SK-N-SH (cell line): Measurements from ENCODE around the gene NPEPL1. TPM values are rescaled to one million over a fixed set of nuclear protein-coding genes. Genes with fewer than 3 reads are reported as not detected.

Experiments used
- CTCF ChIA-PET: fragments of 300-600, 350-600 bp; formaldehyde crosslinking; extraction: SDS; loops from one replicate; lab custom pipeline; 2021; lab: Yijun Ruan, JAX
- POLR2A ChIA-PET: fragments of 350-600 bp; sonication (Branson Sonifier 250); formaldehyde crosslinking; extraction: SDS; loops from one replicate; lab custom pipeline; 2020; ENCODE audit warnings: antibody characterized with exemption, inconsistent platforms; lab: Yijun Ruan, JAX
- DNase-seq: peaks from one replicate; pipeline ENCODE4 v3.0.0; 2012
- H2AFZ ChIP-seq: fragments of 200-600 bp; sonication (generic); 2 replicates; pipeline ENCODE4 v1.8.1; 2016; ENCODE audit warnings: antibody characterized with exemption, mild to moderate bottlenecking, low read depth
- H3F3A ChIP-seq: fragments of 200-600 bp; sonication (generic); replicated peaks from 2 replicates; pipeline ENCODE3; 2016; ENCODE audit warnings: antibody characterized with exemption, mild to moderate bottlenecking; ENCODE audit not compliant: insufficient read depth
- H3K27ac ChIP-seq, 2 experiments: fragments of 200-500 bp in 1 of 2; fragments of 200-600 bp in 1 of 2; sonication (Bioruptor generic) in 1 of 2; sonication (generic), shearing (Covaris generic) in 1 of 2; 2 replicates each; pipeline versions ENCODE4 v1.5.1 to v1.6.1; 2014 to 2016; ENCODE audit warnings: low read depth in 2 of 2, inconsistent platforms in 1 of 2, low read length in 1 of 2, mild to moderate bottlenecking in 1 of 2, mixed read lengths in 1 of 2
- H3K27me3 ChIP-seq: fragments of 200-600 bp; sonication (generic), shearing (Covaris generic); 2 replicates; pipeline ENCODE4 v1.6.1; 2016; ENCODE audit warnings: mixed run types; ENCODE audit not compliant: insufficient read depth
- H3K36me3 ChIP-seq, 2 experiments: fragments of 200-500 bp in 1 of 2; fragments of 200-600 bp in 1 of 2; sonication (Bioruptor generic) in 1 of 2; sonication (generic) in 1 of 2; replicated peaks in 1 of 2; 2 replicates each; pipeline versions ENCODE3 to v1.5.1; 2014 to 2016; ENCODE audit warnings: low read length in 1 of 2, mild to moderate bottlenecking in 1 of 2; ENCODE audit not compliant: insufficient read depth in 2 of 2, control insufficient read depth in 1 of 2
- H3K4me1 ChIP-seq, 2 experiments: fragments of 200-500 bp in 1 of 2; fragments of 200-600 bp in 1 of 2; sonication (Bioruptor generic) in 1 of 2; sonication (generic), shearing (Covaris generic) in 1 of 2; 2 replicates each; pipeline versions ENCODE4 v1.5.1 to v1.6.1; 2014 to 2016; ENCODE audit warnings: low read depth in 1 of 2, low read length in 1 of 2, mixed run types in 1 of 2; ENCODE audit not compliant: insufficient read depth in 2 of 2, control insufficient read depth in 1 of 2
- H3K4me2 ChIP-seq: fragments of 200-600 bp; sonication (generic), shearing (Covaris generic); 2 replicates; pipeline ENCODE4 v1.6.1; 2017; ENCODE audit warnings: mixed run types
- H3K4me3 ChIP-seq, 2 experiments: fragments of 200-500 bp in 1 of 2; fragments of 200-600 bp in 1 of 2; sonication (Bioruptor generic) in 1 of 2; sonication (generic), shearing (Covaris generic) in 1 of 2; 2 replicates each; pipeline versions ENCODE4 v1.5.1 to v1.8.1; 2014 to 2016; ENCODE audit warnings: low read depth in 2 of 2, inconsistent platforms in 1 of 2, low read length in 1 of 2, mild to moderate bottlenecking in 1 of 2, mixed read lengths in 1 of 2, moderate library complexity in 1 of 2
- H3K79me2 ChIP-seq: fragments of 200-600 bp; sonication (generic); 2 replicates; pipeline ENCODE4 v1.8.1; 2017; ENCODE audit warnings: mild to moderate bottlenecking; ENCODE audit not compliant: insufficient read depth
- H3K9ac ChIP-seq: fragments of 200-600 bp; sonication (generic); 2 replicates; pipeline ENCODE4 v1.6.1; 2017; ENCODE audit warnings: mixed run types
- H3K9me2 ChIP-seq: fragments of 200-600 bp; sonication (generic); 2 replicates; pipeline ENCODE4 v1.6.1; 2017; ENCODE audit warnings: mixed run types
- H3K9me3 ChIP-seq: fragments of 200-600 bp; sonication (generic); 2 replicates; pipeline ENCODE4 v1.6.1; 2017; ENCODE audit warnings: mixed run types, mild to moderate bottlenecking, moderate library complexity
- H4K20me1 ChIP-seq: fragments of 200-600 bp; sonication (generic); 2 replicates; pipeline ENCODE4 v1.6.1; 2017; ENCODE audit warnings: mild to moderate bottlenecking, mixed run types; ENCODE audit not compliant: insufficient read depth
- CTCF ChIP-seq: fragments of 200-600 bp; sonication (generic); IDR thresholded peaks from 2 replicates; pipeline ENCODE4 v1.6.1; 2017; ENCODE audit warnings: antibody characterized with exemption, mild to moderate bottlenecking, moderate library complexity
- EP300 ChIP-seq, 2 experiments: IDR thresholded peaks; 2 replicates each; pipeline versions ENCODE4 v1.4.0 to v1.6.1; 2012; ENCODE audit warnings: borderline replicate concordance in 1 of 2, low read depth in 1 of 2, low read length in 1 of 2
- FOSL2 ChIP-seq: IDR thresholded peaks from 2 replicates; pipeline ENCODE4 v1.4.0; 2012; ENCODE audit warnings: low read depth, mild to moderate bottlenecking, moderate library complexity, borderline replicate concordance
- FOXJ3 ChIP-seq: sonication (generic); formaldehyde crosslinking; IDR thresholded peaks from 2 replicates; pipeline ENCODE4 v1.5.1; 2020; ENCODE audit warnings: mild to moderate bottlenecking, missing genetic modification reagents
- FOXM1 ChIP-seq: IDR thresholded peaks from 2 replicates; pipeline ENCODE4 v1.4.0; 2012; ENCODE audit warnings: low read depth, mild to moderate bottlenecking
- IRF3 ChIP-seq: fragments of 150-350 bp; IDR thresholded peaks from 2 replicates; pipeline ENCODE4 v1.6.1; 2016; ENCODE audit warnings: mild to moderate bottlenecking, low read depth, low read length
- MAX ChIP-seq: IDR thresholded peaks from 2 replicates; pipeline ENCODE4 v1.4.0; 2012; ENCODE audit warnings: low read depth
- MXI1 ChIP-seq: IDR thresholded peaks from 2 replicates; pipeline ENCODE4 v1.6.1; 2012; ENCODE audit warnings: mild to moderate bottlenecking, low read depth, low read length, improper control_type of control experiment
- NRF1 ChIP-seq: IDR thresholded peaks from 2 replicates; pipeline ENCODE4 v1.6.1; 2012; ENCODE audit warnings: low read depth, mild to moderate bottlenecking, low read length
- RAD21 ChIP-seq: IDR thresholded peaks from 2 replicates; pipeline ENCODE4 v1.6.1; 2012; ENCODE audit warnings: mild to moderate bottlenecking, low read length
- RCOR1 ChIP-seq: fragments of 150-350 bp; IDR thresholded peaks from 2 replicates; pipeline ENCODE4 v1.6.1; 2017; ENCODE audit warnings: antibody characterized with exemption, low read length
- RXRA ChIP-seq: IDR thresholded peaks from 2 replicates; pipeline ENCODE4 v1.4.0; 2012; ENCODE audit warnings: low read depth, mild to moderate bottlenecking, borderline replicate concordance
- SIN3A ChIP-seq: IDR thresholded peaks from 2 replicates; pipeline ENCODE4 v1.6.1; 2012; ENCODE audit warnings: low read depth, mild to moderate bottlenecking, low read length, moderate library complexity, borderline replicate concordance
- USF1 ChIP-seq: IDR thresholded peaks from 2 replicates; pipeline ENCODE4 v1.4.0; 2012; ENCODE audit warnings: low read depth, borderline replicate concordance
- WGBS: methylation state at CpG from one replicate; pipeline ENCODE4 v1.1.6; 2017; ENCODE audit warnings: low lambda C conversion rate; 5-methylcytosine and 5-hydroxymethylcytosine counted together
- polyA plus RNA-seq, 3 experiments: library from polyadenylated mRNA; depleted of rRNA; stranded (reverse); fragments of >200 nt; gene quantifications; 2 replicates each; pipeline ENCODE4 v1.2.3, GENCODE V29; 2012

Gene NPEPL1
- polyA plus RNA-seq, 1 of the 3 experiments (the other 2 are of a cell fraction), result 2.8 TPM

- H3K27me3 ChIP-seq, result no peaks in the 10 kb centered on the region
- H3K9ac ChIP-seq, result no peak overlapping the region
- no peaks in the 10 kb centered on the region for H3K79me2 ChIP-seq
- no peaks in the 10 kb centered on the region for H3K9me3 ChIP-seq
- TF ChIP-seq NRF1, result no peak
- TF ChIP-seq EP300 (IDR thresholded peaks at IDR 0.05; ENCODE audit: borderline replicate concordance in 1 of 2, low read depth in 1 of 2, low read length in 1 of 2), result no peak
- TF ChIP-seq MXI1, result no peak
- TF ChIP-seq MAX, result no peak
- TF ChIP-seq, all 33 proteins: peak for 0
- 87% methylated on average over 14 of the region's 15 CpGs for WGBS
- no peaks in the 10 kb centered on the region for H4K20me1 ChIP-seq
- H3K36me3 ChIP-seq, result peaks cover 0 to 2% of the 10 kb centered on the region in 2 experiments
- no peak overlapping the region for H2AFZ ChIP-seq
- DNase-seq, result no peak
- H3K27ac ChIP-seq, result no peak overlapping the region
- no peaks in the 10 kb centered on the region for H3F3A ChIP-seq
- H3K4me3 ChIP-seq, result no peak overlapping the region
- CTCF ChIA-PET, result no interaction called here
- POLR2A ChIA-PET, result no interaction called here
- H3K9me2 ChIP-seq, result no peaks in the 10 kb centered on the region
- H3K4me2 ChIP-seq, result no peak overlapping the region
- H3K4me1 ChIP-seq, result no peaks in the 10 kb centered on the region; a peak in 1 of 4 replicates
Observed at GRCh38 chr20:58697867-58698703, 5.5 kb downstream of the NPEPL1 start.

- 93% methylated on average over 15 of the region's 27 CpGs for WGBS
- no peak overlapping the region for H3K27ac ChIP-seq
Observed at GRCh38 chr20:58698741-58699622, 6.4 kb downstream of the NPEPL1 start.

More at GRCh38 chr20:58698741-58699622, 6.4 kb downstream of the NPEPL1 start:
- no peaks in the 10 kb centered on the region for H3K27me3 ChIP-seq
- no peaks in the 10 kb centered on the region for H3K79me2 ChIP-seq
- H3K9me2 ChIP-seq, result no peaks in the 10 kb centered on the region
- no peak overlapping the region for H3K4me2 ChIP-seq
- no peak overlapping the region for H2AFZ ChIP-seq
- H4K20me1 ChIP-seq, result no peaks in the 10 kb centered on the region
- CTCF ChIA-PET, result no interaction called here
- no peak for TF ChIP-seq RXRA
- no peak for TF ChIP-seq FOSL2
- TF ChIP-seq NRF1, result no peak
- no peak for TF ChIP-seq MAX
- no peak for TF ChIP-seq FOXJ3 (CRISPR knock-in tag)
- no peak for TF ChIP-seq RCOR1
- TF ChIP-seq USF1, result no peak
- no peak for TF ChIP-seq IRF3
- no peak for TF ChIP-seq SIN3A
- no peak for TF ChIP-seq CTCF
- no peak for TF ChIP-seq RAD21
- TF ChIP-seq FOXM1, result no peak
- H3K4me3 ChIP-seq, result no peak overlapping the region
- no peaks in the 10 kb centered on the region for H3K9me3 ChIP-seq
- H3K36me3 ChIP-seq, result peaks cover 3 to 5% of the 10 kb centered on the region in 2 experiments
- H3F3A ChIP-seq, result no peaks in the 10 kb centered on the region
- POLR2A ChIA-PET, result no interaction called here
- no peak overlapping the region for H3K9ac ChIP-seq
- H3K4me1 ChIP-seq, result no peaks in the 10 kb centered on the region; a peak in 1 of 4 replicates
- no peak for DNase-seq
